ENCODE measurements around the gene RPL36AL.
A peak's percentile ranks its signal among the peaks of the same experiment; 100 is the strongest.
"Not testable (repeated sequence)": the region's sequence is repeated elsewhere in the genome, so short reads cannot be mapped to it uniquely, and the experiment has no call there.

The RPL36AL gene

GRCh38 chr14:49633640-49634546 lies 13.5 kb upstream of the RPL36AL start:
- DNase-seq = peak; percentile 93 to 96
- TF ChIP-seq GATA1 (IDR thresholded peaks at IDR 0.05; ENCODE audit: low read depth, low read length) (no peak), POLR2A (IDR thresholded peaks at IDR 0.05; ENCODE audit: low read length) (peak; percentile 92)

- TF ChIP-seq POLR2A (IDR thresholded peaks at IDR 0.05; ENCODE audit: low read length) (no peak), GATA1 (IDR thresholded peaks at IDR 0.05; ENCODE audit: low read depth, low read length) (no peak)
- no peak for DNase-seq
Observed at GRCh38 chr14:49623941-49624839, 3.8 kb upstream of the RPL36AL start.

GRCh38 chr14:49623387-49623786 lies 3.0 kb upstream of the RPL36AL start:
- DNase-seq = no peak
- TF ChIP-seq POLR2A (IDR thresholded peaks at IDR 0.05; ENCODE audit: low read length) (no peak), GATA1 (IDR thresholded peaks at IDR 0.05; ENCODE audit: low read depth, low read length) (no peak)

- TF ChIP-seq POLR2A (IDR thresholded peaks at IDR 0.05; ENCODE audit: low read length) (no peak), GATA1 (IDR thresholded peaks at IDR 0.05; ENCODE audit: low read depth, low read length) (no peak)
- DNase-seq = no peak
Observed at GRCh38 chr14:49622022-49622607, 1.7 kb upstream of the RPL36AL start.

GRCh38 chr14:49621114-49621881 lies 872 bp upstream of the RPL36AL start:
- DNase-seq = peak; percentile 82 to 90
- no peak for TF ChIP-seq GATA1 (IDR thresholded peaks at IDR 0.05; ENCODE audit: low read depth, low read length)
- no peak for TF ChIP-seq POLR2A (IDR thresholded peaks at IDR 0.05; ENCODE audit: low read length)

GRCh38 chr14:49619730-49620129 lies 696 bp downstream of the RPL36AL start:
- no peak for DNase-seq
- no peak for TF ChIP-seq GATA1 (IDR thresholded peaks at IDR 0.05; ENCODE audit: low read depth, low read length)
- TF ChIP-seq POLR2A (IDR thresholded peaks at IDR 0.05; ENCODE audit: low read length) = no peak

GRCh38 chr14:49619273-49619672 lies 1.2 kb downstream of the RPL36AL start:
- DNase-seq = not testable (repeated sequence)

GRCh38 chr14:49617852-49618519 lies 2.4 kb downstream of the RPL36AL start:
- TF ChIP-seq GATA1 (IDR thresholded peaks at IDR 0.05; ENCODE audit: low read depth, low read length) = no peak
- no peak for TF ChIP-seq POLR2A (IDR thresholded peaks at IDR 0.05; ENCODE audit: low read length)
- no peak for DNase-seq

- peak in 1 of 2 experiments; percentile 68 for DNase-seq
- TF ChIP-seq POLR2A (IDR thresholded peaks at IDR 0.05; ENCODE audit: low read length) (no peak), GATA1 (IDR thresholded peaks at IDR 0.05; ENCODE audit: low read depth, low read length) (no peak)
Observed at GRCh38 chr14:49615776-49616175, 4.7 kb downstream of the RPL36AL start.

- TF ChIP-seq POLR2A (IDR thresholded peaks at IDR 0.05; ENCODE audit: low read length) = no peak
- TF ChIP-seq GATA1 (IDR thresholded peaks at IDR 0.05; ENCODE audit: low read depth, low read length) = no peak
- DNase-seq = peak; percentile 58 to 83
Observed at GRCh38 chr14:49614196-49614595, 6.2 kb downstream of the RPL36AL start.

- DNase-seq = no peak
- TF ChIP-seq GATA1 (IDR thresholded peaks at IDR 0.05; ENCODE audit: low read depth, low read length) (no peak), POLR2A (IDR thresholded peaks at IDR 0.05; ENCODE audit: low read length) (no peak)
Observed at GRCh38 chr14:49612671-49613070, 7.8 kb downstream of the RPL36AL start.

- no peak for DNase-seq
- TF ChIP-seq GATA1 (IDR thresholded peaks at IDR 0.05; ENCODE audit: low read depth, low read length) (no peak), POLR2A (IDR thresholded peaks at IDR 0.05; ENCODE audit: low read length) (no peak)
Observed at GRCh38 chr14:49612251-49612650, 8.2 kb downstream of the RPL36AL start.

- no peak for DNase-seq
- TF ChIP-seq GATA1 (IDR thresholded peaks at IDR 0.05; ENCODE audit: low read depth, low read length) (no peak), POLR2A (IDR thresholded peaks at IDR 0.05; ENCODE audit: low read length) (no peak)
Observed at GRCh38 chr14:49607583-49607982, 12.8 kb downstream of the RPL36AL start.

Data from erythroblast (primary cell).